NCI-H82 treated with DMSO at 0.1 percent for 48 hours (cell line): ENCODE measurements around the gene TMOD2.

ENCODE experiments used
- DNase-seq: peaks from one replicate; lab custom pipeline; 2025; ENCODE audit not compliant: unreplicated experiment; lab: John Stamatoyannopoulos, UW

The TMOD2 gene

GRCh38 chr15:51812598-51812997, 61.2 kb downstream of the TMOD2 start:
- no peak for DNase-seq

DNA sequence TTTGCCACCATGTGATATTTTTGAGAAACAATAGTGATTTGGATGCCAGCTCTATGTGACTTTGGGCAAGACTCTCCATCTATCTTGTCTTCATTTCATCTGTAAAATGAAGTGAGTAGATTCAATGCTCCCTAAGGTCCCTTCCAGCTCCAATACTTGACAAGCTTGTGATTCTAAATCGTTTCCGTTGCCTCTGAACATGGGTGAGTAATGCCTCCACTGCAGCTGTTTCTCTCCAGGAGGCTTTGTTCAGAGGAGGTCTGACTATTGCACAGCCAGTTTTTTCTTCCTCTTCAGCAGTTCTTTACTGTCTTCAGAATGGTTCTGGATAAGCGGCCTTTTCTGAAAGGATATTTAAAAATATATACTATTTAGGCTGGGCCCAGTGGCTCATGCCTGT, 63.2 kb downstream of the TMOD2 start:
- no peak for DNase-seq

DNA sequence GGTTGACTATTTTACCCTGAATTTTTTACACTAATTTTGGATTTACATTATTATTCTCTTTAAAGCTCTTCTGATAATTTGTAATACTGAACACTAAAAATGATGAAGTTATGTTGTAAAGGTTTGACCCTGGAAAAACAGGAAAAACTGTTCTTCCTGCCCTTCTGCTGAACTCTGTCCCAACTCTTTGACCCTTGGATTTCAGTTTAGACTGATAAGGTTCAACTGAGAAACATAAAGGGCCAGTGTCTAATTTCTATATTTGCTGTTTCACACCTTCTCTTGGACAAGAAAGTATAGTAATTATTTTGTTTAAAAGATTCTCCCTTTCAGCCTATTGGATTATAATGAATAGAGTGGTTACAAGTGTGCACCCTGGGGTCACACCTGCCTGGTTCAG, 65.2 kb downstream of the TMOD2 start:
- DNase-seq, result no peak

DNA sequence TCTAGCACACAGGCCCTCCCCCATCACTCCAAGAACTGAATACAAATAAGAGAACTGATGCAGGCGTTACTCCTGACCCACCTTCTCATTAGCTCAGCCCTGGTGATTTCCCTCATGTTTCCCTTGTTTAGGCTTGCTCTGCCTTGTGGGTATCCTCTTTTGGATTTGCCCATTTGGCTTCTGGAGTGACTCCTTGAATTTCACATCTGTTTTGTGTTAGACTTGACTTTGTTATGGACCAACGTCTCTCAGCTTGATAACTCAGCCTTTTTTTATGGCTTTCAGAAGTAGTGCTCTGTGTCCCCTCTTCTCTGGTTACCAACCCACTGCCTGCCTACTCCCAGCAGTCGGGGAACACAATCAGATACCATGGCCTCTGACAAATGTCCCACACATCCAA, 66.8 kb downstream of the TMOD2 start:
- no peak for DNase-seq

- DNase-seq, result no peak
Measured at GRCh38 chr15:51825698-51826097, 74.3 kb downstream of the TMOD2 start.

DNA sequence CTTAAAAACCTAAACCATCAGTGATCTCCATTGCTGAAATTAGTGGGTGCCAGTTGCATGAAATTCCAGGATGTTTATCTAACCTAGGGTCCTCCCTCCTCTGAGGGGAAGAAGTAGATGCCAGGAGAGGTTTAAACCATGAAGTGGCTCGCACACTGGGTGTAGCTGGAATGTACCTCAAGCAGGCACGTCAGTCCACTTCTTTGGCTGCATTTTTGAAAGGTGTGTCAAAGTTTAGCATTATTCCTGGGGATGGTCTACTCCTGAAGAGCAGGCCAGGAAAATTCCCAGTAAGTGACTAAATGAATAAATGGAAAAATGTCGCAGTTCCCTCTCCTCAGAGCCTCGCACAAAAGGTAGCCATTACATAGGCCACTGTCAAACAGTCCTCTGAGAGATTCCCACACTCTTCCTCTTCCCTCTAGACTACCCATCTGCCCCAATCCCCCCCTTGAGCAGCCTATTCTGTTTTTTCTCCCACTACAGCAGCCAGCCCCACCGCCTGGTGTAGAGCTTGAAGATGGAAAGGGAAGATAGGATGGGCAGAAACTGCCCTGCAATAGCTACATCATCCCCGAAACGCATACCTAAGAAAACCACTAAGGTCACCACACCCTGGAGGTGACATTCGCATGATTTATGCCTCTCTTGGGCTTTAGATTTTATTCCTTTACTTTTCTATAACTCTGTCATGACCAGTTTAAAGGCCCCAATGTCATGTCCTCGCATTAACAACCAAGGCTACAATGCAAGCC, 77.4 kb downstream of the TMOD2 start:
- DNase-seq, result no peak

DNA sequence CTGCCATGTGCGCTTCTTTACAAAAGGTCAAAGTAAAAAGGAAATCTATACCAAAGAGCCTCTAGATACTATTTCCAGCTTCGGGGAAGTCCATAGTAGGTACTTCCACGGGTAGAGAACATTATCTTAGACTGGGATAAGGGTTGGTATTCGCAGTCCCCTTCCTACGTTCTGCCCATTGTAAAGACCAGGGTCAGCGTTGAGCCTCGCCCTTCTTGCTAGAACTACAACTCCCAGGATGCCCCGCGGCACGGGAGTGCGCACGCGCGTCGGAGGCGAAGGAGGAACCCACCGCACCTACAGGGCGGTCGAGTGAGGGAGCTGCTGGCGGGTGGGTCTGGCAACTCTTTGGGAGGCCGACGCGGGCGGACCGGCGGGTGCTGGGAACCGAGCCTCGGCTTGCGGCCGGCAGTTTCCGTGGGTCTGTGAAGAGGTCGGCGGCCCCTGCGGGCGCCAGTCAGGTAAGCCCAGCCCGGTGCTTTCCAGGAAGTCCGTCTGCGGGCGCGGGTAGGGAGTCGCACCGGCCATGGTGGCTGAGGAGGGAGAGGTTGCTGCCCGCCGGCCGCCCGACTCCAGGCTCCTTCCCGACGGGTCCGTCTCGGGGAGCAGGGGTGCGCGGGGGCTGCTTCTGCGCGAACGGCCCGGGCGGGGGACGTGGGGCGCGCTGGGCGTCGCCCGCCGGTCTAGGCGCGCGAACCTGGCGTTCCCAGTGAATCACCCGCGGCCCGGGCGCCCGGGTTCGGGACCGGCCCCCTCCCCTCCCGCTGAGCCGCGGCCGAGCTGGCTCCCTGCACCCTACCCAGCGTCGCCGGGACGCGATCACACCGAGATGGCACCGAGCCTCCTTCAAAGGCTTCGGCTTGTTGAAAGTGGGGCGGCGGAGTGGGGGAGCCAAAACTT, 78.2 kb downstream of the TMOD2 start, which contains the start of gene TMOD3:
Gene TMOD3, plus strand, starts transcription at position 278 of the 900 bp plus-strand sequence. CDS start 33,232 bp downstream, outside the sequence.
- peak; percentile 52 for DNase-seq

- DNase-seq, result no peak
Measured at GRCh38 chr15:51830276-51830806, 78.9 kb downstream of the TMOD2 start.

DNA sequence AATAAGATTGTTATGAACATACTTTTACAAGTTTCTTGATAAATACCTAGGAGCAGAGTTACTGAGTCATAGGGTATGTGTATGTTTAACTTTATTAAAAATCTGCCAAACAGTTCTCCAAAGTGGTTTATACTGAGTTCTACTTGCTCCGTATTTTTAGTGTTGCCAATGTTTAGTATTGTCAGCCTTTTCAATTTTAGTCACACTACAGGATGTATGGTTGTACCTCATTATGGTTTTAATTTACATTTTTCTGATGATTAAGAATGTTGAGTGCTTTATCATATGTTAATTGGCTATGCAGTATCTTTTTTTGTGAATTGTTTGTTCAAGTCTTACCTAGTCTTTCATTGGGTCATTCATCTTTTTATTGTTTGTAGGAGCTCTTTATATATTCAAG, 82.4 kb downstream of the TMOD2 start:
- no peak for DNase-seq

GRCh38 chr15:51837792-51838251, 86.4 kb downstream of the TMOD2 start:
- DNase-seq, result no peak

DNA sequence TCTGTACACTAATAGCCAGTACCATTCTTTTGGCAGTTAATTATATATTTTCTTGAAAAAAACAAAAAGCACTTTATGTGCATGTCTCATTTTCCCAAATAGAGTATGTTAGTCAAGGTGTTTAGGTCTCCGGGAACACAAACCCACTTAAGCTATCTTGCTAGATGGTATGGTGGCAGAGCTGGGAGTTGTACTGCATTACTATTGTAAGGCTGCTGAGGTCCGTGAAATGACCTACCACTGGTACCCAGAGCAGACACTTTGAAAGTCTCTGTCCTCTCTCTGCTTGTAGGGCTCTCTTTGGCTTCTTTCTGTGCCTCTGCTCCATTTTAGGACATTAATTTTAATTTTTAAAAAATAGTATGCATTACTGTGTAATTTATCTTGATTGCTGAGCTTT, 86.9 kb downstream of the TMOD2 start:
- DNase-seq, result no peak

- DNase-seq, result no peak
Measured at GRCh38 chr15:51840692-51841091, 89.3 kb downstream of the TMOD2 start.

DNA sequence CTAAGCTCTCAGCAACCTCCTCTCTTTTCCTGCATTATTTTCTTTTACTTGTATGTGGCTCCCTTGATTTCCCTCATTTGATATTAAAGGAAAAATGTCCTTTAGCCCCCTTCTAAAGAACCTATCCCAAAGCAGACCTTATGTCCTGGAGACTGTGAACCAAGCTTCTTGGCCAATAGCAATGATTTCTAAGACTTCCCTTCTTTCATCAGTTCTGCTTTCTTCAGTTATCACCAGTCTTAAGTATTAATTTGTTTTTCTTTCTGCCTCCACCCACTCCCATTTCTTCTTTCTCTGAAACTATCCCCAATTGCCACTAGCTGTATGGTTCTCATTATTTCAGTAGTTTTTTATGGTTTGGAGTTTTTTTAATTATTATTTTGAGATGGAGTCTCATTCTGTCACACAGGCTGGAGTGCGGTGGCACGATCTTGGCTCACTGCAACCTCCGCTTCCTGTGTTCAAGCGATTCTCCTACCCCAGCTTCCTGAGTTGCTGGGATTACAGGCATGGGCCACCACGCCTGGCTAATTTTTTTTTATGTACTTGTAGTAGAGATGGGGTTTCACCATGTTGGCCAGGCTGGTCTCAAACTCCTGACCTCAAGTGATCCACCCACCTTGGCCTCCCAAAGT, 90.1 kb downstream of the TMOD2 start:
- DNase-seq, result no peak

GRCh38 chr15:51842265-51842664, 90.9 kb downstream of the TMOD2 start:
- DNase-seq, result no peak

DNA sequence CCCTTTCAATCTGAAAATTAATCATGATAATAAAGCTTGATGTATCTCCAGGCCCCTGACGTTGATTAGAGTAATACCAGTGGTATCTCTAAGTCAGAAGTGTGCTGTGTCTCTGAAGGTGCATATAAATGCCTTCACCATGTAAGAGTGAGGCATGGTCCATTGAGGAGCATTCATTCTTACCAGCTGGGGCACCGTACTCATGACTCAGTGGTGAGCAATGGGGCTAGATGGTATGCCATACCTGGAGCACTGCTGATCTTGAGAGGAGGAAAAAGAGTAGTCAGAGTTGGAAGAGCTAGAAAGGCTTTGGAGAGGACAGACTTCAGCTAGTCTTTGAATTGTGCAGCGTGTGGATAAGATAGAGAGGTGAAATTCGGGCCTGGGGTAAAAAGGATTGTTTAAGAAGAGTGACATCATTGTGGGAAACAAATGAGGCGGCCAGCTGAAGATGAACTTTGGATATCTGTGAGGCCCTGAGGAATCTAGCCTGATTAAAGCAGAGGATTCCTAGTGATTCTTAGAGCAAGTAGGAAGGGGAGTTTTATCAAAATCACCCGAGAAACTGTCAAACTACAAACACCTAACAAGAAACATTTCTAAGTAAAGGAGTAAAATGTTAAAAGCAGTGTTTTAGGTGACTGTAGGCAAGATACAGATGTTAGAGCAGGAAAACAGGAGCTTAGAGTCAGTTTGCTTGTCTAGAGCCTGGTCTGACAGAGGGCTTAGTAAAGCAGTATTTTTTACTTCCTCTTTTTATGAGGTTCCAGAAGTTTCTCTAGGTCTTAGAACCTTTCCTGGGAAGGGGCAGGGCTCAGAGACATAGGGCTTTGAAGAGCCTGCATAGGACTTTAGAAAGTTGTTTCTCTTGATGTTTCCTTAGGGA, 91.7 kb downstream of the TMOD2 start:
- no peak for DNase-seq

GRCh38 chr15:51844747-51845426, 93.5 kb downstream of the TMOD2 start:
- DNase-seq, result no peak

GRCh38 chr15:51846066-51846462, 94.7 kb downstream of the TMOD2 start:
- no peak for DNase-seq

DNA sequence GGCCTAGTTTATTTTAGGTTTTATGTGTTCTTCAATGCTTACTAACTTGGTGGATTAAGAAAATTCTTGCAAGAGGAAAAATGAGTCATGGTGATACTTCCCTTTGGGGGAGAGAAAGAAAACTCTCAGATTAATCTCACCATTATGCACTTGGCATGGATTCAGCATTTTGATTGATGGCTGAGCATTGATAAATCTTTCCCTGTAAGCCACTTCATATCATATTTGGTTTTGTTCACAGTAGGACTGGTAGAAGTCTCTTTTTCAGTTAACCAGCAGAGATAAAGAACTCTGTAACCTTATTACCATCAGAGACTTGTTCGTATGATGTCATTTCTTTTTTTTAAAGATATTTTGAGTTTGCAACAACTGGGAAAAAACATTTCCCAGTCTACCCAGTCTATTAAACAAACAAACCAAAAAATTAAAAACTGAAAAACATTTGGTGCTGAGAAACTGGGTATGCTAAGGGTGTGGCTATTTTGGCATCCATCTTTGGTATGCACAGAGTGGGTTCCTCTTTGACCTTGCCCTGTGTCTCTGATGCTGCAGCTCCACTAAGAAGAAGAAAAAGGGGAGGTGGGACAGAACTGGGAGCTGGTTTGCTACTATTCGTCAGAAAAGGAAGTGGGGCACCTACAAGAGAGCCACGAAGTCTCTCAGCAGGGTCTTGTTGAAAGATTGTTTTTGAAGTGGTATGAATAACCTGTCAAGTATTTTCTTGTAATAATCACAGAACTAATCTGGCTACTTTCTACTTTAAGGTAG, 95.2 kb downstream of the TMOD2 start:
- no peak for DNase-seq

GRCh38 chr15:51848811-51849210, 97.4 kb downstream of the TMOD2 start:
- DNase-seq, result no peak
